Measurements from ENCODE around the gene OGFOD3. TPM values are rescaled to one million over a fixed set of nuclear protein-coding genes. Genes with fewer than 3 reads are reported as not detected.

The OGFOD3 gene
- total RNA-seq, 4 donors from 2014 or later: 7.7 to 39.9 (median 24.3) TPM

GRCh38 chr17:82444284-82444893 is 26.0 kb upstream of the OGFOD3 start:
- TF ChIP-seq CTCF (IDR thresholded peaks at IDR 0.05; ENCODE audit: low read depth): no peak

- no peak for TF ChIP-seq CTCF (IDR thresholded peaks at IDR 0.05; ENCODE audit: low read depth)
Measured at GRCh38 chr17:82443465-82444283, 25.3 kb upstream of the OGFOD3 start.

GRCh38 chr17:82442643-82443464 is 24.5 kb upstream of the OGFOD3 start:
- no peak for TF ChIP-seq CTCF (IDR thresholded peaks at IDR 0.05; ENCODE audit: low read depth)

GRCh38 chr17:82441691-82442487 is 23.5 kb upstream of the OGFOD3 start:
- no peak for TF ChIP-seq CTCF (IDR thresholded peaks at IDR 0.05; ENCODE audit: low read depth)

GRCh38 chr17:82440991-82441627 is 22.7 kb upstream of the OGFOD3 start:
- TF ChIP-seq CTCF (IDR thresholded peaks at IDR 0.05; ENCODE audit: low read depth): no peak

GRCh38 chr17:82440469-82440981 is 22.1 kb upstream of the OGFOD3 start:
- TF ChIP-seq CTCF (IDR thresholded peaks at IDR 0.05; ENCODE audit: low read depth): no peak

All from subcutaneous adipose tissue (tissue), 4 donors.